HFF-Myc (cell line): Measurements from ENCODE around the gene ZSCAN31.
A peak's percentile ranks its signal among the peaks of the same experiment; 100 is the strongest.

ENCODE experiments used
- DNase-seq: peaks from one replicate; pipeline ENCODE4 v3.0.0-alpha.2; 2011; ENCODE audit warnings: low read depth; ENCODE audit errors: extremely low read depth
- H3K4me3 ChIP-seq: replicated peaks from 2 replicates; pipeline ENCODE4 v1.5.1; 2011; ENCODE audit warnings: low read depth, mild to moderate bottlenecking, control low read depth, low read length
- TF ChIP-seq, protein P1 (sequence below): IDR thresholded peaks from 2 replicates; pipeline ENCODE4 v1.5.1; 2012; ENCODE audit warnings: mild to moderate bottlenecking, low read depth, low read length, control low read depth; ENCODE audit errors: missing control alignments

The ZSCAN31 gene

DNA sequence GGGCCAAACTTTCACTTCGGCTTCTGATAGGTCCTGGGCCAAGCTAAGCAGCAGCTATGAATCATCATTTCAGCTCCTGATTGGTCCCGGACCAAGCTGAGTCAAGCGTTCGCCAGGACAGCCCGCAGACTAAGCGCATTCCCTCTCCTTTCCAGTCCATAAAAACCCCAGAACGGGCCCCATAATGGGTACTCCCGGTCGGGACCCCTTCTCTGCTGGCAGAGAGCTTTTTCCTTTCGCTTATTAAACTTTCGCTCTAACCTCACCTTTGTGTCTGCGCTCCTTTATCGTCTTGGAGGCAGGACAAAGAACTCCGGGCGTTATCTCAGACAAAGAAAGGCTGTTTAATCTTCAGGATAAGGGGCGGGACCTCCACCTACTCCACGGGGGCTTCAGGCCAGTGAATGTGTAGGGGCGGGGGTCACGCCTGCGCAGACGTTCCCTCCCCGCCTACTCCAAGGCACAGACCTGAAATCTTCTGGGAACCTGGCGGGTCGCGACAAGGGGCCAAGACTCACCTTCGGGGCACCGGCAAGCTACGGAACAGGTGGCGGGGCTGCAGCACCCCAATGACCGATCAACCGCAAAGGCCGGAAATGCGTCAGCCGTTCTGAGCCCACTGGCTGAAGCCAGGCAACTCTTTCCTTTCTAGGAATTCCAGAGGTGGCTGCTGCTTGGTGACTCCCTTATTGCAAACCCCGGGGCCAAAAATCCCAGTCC lies at the start of gene ZSCAN31:
TSS of gene ZSCAN31 (minus strand) at position 585 of the 720 bp plus-strand sequence. CDS start 6,465 bp downstream, outside the sequence.
- TF ChIP-seq, protein P1, sequence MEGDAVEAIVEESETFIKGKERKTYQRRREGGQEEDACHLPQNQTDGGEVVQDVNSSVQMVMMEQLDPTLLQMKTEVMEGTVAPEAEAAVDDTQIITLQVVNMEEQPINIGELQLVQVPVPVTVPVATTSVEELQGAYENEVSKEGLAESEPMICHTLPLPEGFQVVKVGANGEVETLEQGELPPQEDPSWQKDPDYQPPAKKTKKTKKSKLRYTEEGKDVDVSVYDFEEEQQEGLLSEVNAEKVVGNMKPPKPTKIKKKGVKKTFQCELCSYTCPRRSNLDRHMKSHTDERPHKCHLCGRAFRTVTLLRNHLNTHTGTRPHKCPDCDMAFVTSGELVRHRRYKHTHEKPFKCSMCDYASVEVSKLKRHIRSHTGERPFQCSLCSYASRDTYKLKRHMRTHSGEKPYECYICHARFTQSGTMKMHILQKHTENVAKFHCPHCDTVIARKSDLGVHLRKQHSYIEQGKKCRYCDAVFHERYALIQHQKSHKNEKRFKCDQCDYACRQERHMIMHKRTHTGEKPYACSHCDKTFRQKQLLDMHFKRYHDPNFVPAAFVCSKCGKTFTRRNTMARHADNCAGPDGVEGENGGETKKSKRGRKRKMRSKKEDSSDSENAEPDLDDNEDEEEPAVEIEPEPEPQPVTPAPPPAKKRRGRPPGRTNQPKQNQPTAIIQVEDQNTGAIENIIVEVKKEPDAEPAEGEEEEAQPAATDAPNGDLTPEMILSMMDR: no peak
- peak; percentile 98 for DNase-seq
- H3K4me3 ChIP-seq: peak within 1 kb of the TSS; percentile 52

DNA sequence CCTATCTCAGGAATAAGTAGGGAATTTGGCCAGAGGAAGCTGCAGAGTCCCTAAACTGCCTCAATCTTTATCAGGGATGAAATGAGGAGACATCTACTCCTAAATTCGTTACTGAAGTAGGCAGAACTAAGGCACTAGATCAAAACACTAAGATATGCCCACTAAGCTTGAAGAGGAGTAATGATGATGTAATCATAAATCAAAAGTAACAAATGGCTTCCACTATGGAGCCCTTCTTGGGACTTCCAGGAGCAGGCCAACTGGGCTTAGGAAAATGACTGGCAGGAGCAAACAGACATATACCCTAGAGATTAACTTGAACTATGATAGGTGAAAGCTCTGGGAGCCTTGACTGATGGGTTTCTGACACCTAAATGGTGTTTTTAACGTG lies 48.2 kb upstream of the ZSCAN31 start:
- TF ChIP-seq, protein P1: no peak
- no peak overlapping the region for H3K4me3 ChIP-seq
- no peak for DNase-seq

DNA sequence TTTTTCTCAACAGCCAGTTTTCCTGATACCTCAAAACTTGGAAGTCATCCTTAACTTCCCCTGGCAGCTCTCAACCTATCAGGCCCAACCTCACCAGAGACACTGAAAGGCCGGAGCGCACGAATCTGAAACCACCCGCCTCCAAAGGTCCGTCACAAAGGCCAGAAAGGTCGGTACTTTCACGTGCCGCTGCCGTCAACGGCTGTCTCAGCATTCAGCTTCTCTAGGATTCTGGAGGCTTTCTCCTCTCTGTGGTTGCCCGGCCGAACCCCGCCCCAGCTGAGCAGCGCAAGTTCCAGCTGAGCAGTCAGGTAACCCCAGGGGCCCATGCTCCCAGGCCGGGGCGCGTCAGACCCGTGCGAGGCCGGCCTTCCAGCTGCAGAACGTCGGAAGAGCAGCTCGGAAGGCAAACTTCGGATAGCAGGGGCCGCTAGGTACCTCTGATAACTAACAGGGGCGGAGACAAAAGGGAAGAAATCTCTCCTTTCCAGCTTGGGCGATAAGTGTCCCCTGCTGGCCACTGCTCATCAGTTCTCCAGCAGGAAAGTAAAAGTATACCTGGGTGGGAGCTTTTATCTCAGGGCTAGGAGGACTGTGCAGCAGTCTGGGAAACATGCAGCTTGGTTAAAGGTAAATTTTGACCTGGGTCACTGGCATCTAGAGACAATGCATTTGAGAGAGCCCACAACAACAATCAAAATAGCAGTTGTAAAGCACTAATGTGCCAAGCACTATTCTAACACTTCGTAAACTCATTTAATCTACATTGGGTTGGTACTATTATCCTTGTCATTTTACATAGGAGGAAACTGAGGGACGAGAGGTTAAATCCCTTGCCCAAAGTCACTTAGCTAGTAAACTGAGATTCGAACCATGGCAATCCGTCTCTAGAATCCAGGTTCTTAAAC lies 47.5 kb upstream of the ZSCAN31 start:
- TF ChIP-seq, protein P1: peak; percentile 44
- peak; percentile 30 for DNase-seq
- H3K4me3 ChIP-seq: peak overlapping the region; percentile 33

DNA sequence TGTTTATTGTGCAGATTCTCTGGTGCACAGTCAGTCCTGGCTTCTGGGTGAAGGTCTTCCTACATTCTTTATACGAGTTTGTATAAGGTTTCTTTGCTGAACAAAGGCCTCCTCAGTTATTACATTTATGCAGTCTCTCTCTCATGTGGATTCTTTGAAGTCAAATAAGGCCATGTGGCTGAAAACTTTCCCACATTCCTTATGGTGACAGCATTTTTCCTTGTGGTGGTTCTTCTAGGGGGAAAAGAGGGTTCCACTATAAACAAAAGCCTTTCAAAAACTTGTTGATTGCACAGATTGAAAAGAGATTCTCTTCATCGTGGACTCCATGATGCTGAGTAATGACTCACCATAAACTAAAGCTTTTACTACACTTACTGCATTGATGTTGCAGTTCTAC lies 44.4 kb upstream of the ZSCAN31 start:
- TF ChIP-seq, protein P1: no peak
- H3K4me3 ChIP-seq: no peak overlapping the region
- DNase-seq: no peak

DNA sequence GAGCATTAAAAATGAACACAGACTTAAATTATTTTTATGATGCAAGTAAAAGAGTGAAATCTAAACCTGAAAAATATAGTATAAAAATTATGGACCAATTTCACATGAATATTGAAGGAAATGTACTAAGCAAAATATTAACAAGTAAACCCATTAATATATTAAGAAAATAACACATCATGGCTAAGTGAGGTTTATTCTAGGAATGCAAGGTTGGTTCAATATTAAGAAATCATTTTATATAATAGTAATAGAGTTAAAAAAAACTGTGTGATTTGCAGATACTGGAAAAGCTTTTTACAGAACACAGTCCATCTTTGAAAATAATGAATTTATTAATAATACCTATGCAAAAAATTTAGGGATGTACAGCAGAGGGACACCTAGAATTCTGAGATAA lies 42.7 kb upstream of the ZSCAN31 start:
- TF ChIP-seq, protein P1: no peak
- DNase-seq: no peak
- no peak overlapping the region for H3K4me3 ChIP-seq

DNA sequence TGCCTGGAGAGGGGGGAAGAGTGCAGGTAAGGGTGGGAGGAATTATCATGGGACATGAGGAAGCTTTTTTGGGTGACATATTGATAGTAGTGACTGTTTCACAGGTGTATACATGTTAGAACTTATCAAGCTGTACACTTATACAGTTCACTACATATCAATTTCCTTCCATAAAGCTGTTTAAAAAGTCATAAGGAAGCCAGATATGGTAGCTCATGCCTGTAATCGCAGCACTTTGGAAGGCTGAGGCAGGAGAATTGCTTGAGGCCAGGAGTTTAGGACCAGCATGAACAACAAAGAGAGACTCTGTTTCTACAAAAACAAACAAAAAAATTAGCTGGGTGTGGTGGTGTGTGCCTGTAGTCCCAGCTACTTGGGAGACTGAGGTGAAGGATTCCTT lies 41.9 kb upstream of the ZSCAN31 start:
- TF ChIP-seq, protein P1: no peak
- H3K4me3 ChIP-seq: no peak overlapping the region
- no peak for DNase-seq
